Right atrium auricular region (tissue), 2 donors: ENCODE measurements around the gene LGSN. TPM values are rescaled to one million over a fixed set of nuclear protein-coding genes. Genes with fewer than 3 reads are reported as not detected.

Experiments
- total RNA-seq, 2 donors: library from RNA; depleted of rRNA; stranded (reverse); fragments of >200 nt; gene quantifications; one replicate each; pipeline ENCODE4 v1.1.0, GENCODE V29; 2016

Gene LGSN
- total RNA-seq, 2 donors from 2014 or later, result not detected

Other genes starting within 250 kb of the LGSN start
- gene FKBP1C, start 108.5 kb downstream of the LGSN start, total RNA-seq, result under 1 TPM in 1 of 2 donors, not detected in 1; 0.35 TPM